Measurements from ENCODE around the gene WDR18. TPM values are rescaled to one million over a fixed set of nuclear protein-coding genes. Genes with fewer than 3 reads are reported as not detected.

The WDR18 gene
- total RNA-seq, 2 experiments from 2014 or later, result 126 to 127 TPM

DNA sequence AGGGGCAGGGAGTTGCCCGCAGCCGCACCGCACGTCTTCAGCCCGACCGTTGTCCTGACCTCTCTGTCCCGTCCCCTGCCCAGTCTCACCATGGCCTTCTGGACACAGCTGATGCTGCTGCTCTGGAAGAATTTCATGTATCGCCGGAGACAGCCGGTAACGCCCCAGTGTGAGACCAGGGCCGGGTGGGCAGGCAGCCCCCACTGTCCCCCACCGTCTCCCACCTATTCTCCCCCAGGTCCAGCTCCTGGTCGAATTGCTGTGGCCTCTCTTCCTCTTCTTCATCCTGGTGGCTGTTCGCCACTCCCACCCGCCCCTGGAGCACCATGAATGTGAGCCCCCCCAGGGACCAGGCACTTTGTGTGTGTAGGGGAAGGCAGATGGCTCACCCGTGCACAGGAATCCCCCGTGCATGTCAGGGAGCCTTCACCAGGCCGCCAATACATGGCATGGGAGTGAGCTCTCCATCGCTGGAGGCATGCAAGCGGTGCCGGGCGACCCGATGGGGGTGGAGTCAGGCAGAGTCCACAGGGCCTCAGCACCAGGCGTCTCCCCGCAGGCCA, 57.2 kb downstream of the WDR18 start:
- Mint-ChIP-seq H3K27ac (no peak overlapping the region), H3K9me3 (peaks cover 1% of the 10 kb centered on the region), H3K4me3 (peak overlapping the region; percentile 88), H3K27me3 (no peaks in the 10 kb centered on the region), H3K4me1 (peaks cover 44% of the 10 kb centered on the region), H3K36me3 (peaks cover 16% of the 10 kb centered on the region)
- DNase-seq, result no peak

- Mint-ChIP-seq H3K4me1 (peaks cover 42% of the 10 kb centered on the region), H3K27me3 (no peaks in the 10 kb centered on the region), H3K4me3 (no peak overlapping the region), H3K9me3 (peaks cover 1% of the 10 kb centered on the region), H3K27ac (no peak overlapping the region), H3K36me3 (peaks cover 10% of the 10 kb centered on the region)
- DNase-seq, result no peak
Measured at GRCh38 chr19:1041835-1042685, 57.9 kb downstream of the WDR18 start.

DNA sequence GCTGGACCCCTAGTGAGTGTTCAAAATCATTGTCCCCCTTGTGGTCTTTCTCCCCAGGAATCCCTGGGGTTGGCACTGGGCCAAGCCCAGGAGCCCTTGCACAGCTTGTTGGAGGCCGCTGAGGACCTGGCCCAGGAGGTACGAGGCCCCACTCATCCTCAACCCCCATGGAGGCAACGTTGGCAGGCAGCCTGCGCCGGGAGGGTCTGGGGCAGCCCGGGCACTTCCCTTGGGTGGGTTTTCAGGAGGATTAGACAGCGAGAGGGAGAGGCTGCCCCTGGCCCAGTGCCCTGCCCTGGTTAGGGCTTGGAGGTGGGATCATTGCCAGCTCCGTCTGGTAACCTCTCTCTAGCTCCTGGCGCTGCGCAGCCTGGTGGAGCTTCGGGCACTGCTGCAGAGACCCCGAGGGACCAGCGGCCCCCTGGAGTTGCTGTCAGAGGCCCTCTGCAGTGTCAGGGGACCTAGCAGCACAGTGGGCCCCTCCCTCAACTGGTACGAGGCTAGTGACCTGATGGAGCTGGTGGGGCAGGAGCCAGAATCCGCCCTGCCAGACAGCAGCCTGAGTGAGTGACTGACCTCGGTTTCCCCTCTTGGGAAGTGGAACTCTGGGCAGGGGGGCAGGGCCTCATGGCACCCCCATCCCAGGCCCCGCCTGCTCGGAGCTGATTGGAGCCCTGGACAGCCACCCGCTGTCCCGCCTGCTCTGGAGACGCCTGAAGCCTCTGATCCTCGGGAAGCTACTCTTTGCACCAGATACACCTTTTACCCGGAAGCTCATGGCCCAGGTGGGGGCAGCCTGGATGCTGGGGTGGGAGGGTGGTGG, 58.8 kb downstream of the WDR18 start:
- H3K36me3 Mint-ChIP-seq, result peaks cover 6% of the 10 kb centered on the region
- no peaks in the 10 kb centered on the region for H3K27me3 Mint-ChIP-seq
- peaks cover 36% of the 10 kb centered on the region for H3K4me1 Mint-ChIP-seq
- DNase-seq, result no peak
- H3K9me3 Mint-ChIP-seq, result peaks cover 1% of the 10 kb centered on the region
- no peak overlapping the region for H3K27ac Mint-ChIP-seq
- H3K4me3 Mint-ChIP-seq, result no peak overlapping the region

Other genes with a start within 250 kb of the WDR18 start
- gene MISP, start 233.2 kb upstream of the WDR18 start, total RNA-seq, result under 1 TPM in 1 of 2 experiments, not detected in 1; 0.10 TPM
- 100 to 1,000 TPM; 799 to 818 TPM for gene PTBP1, start 186.9 kb upstream of the WDR18 start, total RNA-seq
- gene PLPPR3, start 162.4 kb upstream of the WDR18 start, total RNA-seq, result not detected
- gene AZU1, start 156.5 kb upstream of the WDR18 start, total RNA-seq, result not detected
- not detected for gene PRTN3, start 143.3 kb upstream of the WDR18 start, total RNA-seq
- gene ELANE, start 132.0 kb upstream of the WDR18 start, total RNA-seq, result not detected
- gene CFD, start 124.7 kb upstream of the WDR18 start, total RNA-seq, result 1 to 10 TPM; 1.8 TPM
- gene MED16, start 91.2 kb upstream of the WDR18 start, total RNA-seq, result 10 to 100 TPM; 39.8 to 40.3 TPM
- gene RNU6-9, start 90.9 kb upstream of the WDR18 start, total RNA-seq, result not detected
- 10 to 100 TPM; 50.5 to 51.7 TPM for gene R3HDM4, start 71.1 kb upstream of the WDR18 start, total RNA-seq
- gene KISS1R, start 67.0 kb upstream of the WDR18 start, total RNA-seq, result 10 to 100 TPM; 12.2 to 13.3 TPM
- gene ARID3A, start 58.3 kb upstream of the WDR18 start, total RNA-seq, result 10 to 100 TPM; 10.2 to 11.8 TPM
- gene GRIN3B, start 16.1 kb downstream of the WDR18 start, total RNA-seq, result not detected
- gene TMEM259, start 36.8 kb downstream of the WDR18 start, total RNA-seq, result 100 to 1,000 TPM; 136 to 138 TPM
- gene RNU6-2, start 37.2 kb downstream of the WDR18 start, total RNA-seq, result not detected
- gene CNN2, start 42.3 kb downstream of the WDR18 start, total RNA-seq, result 10 to 100 TPM; 76.0 to 80.5 TPM
- gene ABCA7, start 55.8 kb downstream of the WDR18 start, total RNA-seq, result 10 to 100 TPM in 1 of 2 experiments, 1 to 10 TPM in 1; 9.8 to 11.2 TPM
- 100 to 1,000 TPM; 113 to 122 TPM for gene ARHGAP45, start 82.8 kb downstream of the WDR18 start, total RNA-seq
- 100 to 1,000 TPM; 290 to 291 TPM for gene POLR2E, start 111.0 kb downstream of the WDR18 start, total RNA-seq
- gene GPX4, start 119.6 kb downstream of the WDR18 start, total RNA-seq, result 100 to 1,000 TPM; 225 to 231 TPM
- gene SBNO2, start 189.9 kb downstream of the WDR18 start, total RNA-seq, result 10 to 100 TPM; 50.5 to 51.6 TPM
- gene STK11, start 221.4 kb downstream of the WDR18 start, total RNA-seq, result 10 to 100 TPM; 54.7 to 55.8 TPM

All from activated naive CD8-positive, alpha-beta T cell treated with anti-CD3 and anti-CD28 coated beads for 36 hours (primary cell).